Measurements from ENCODE around the gene SCARF2. TPM values are rescaled to one million over a fixed set of nuclear protein-coding genes. Genes with fewer than 3 reads are reported as not detected.

SCARF2 gene
- total RNA-seq, 4 donors from 2014 or later, result 2.8 to 11.3 (median 5.8) TPM

- DNase-seq (ENCODE audit: low spot score in 2 of 2), result peak; percentile 69 to 74
- H3K27ac ChIP-seq, result peak overlapping the region; percentile 50
Observed at GRCh38 chr22:20423008-20423905, 14.4 kb downstream of the SCARF2 start.

DNA sequence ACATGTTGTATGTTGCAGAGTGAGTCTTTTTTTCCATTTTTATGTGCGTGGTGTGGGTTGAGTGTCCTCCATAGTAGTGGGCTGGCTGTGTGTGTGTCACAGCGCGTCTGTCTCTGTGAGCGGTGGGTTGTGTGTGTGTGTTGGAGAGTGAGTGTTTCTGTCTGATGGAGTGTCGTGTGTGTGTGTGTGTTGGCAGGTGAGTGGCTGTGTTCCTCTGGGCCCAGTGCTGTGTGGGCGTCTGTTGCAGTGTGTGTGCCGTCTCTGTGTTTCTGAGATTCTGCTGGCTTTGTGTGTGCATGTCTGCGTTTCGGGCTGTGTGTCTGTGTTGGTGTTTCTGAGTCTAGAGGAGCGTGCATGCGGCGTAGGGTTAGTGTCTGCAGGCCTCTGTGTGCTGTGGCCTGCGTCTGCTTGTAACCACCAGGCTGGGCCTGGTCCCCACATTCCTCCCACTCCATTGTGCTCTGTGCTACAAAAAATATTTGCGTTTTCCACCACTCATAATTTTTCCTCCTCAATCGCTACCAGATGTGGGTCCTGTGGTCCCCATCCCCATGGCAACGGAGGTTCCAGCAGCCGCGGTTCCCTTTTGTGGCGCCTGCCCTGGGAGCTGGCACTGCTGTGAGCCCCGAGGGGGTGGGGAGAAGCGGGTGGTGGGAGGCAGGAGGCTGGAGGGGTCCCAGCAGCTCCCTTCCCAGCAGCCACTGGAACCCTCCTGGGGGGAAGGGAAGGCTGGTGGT, 15.2 kb downstream of the SCARF2 start:
- Histone ChIP-seq H3K27me3 (peaks cover 12% of the 10 kb centered on the region), H3K36me3 (peaks cover 5% of the 10 kb centered on the region), H3K4me1 (peaks cover 47% of the 10 kb centered on the region), H3K9me3 (no peaks in the 10 kb centered on the region), H3K27ac (peak overlapping the region; percentile 50), H3K4me3 (no peak overlapping the region)
- 42% methylated on average over 21 of the region's 21 CpGs for WGBS
- TF ChIP-seq, protein P1, sequence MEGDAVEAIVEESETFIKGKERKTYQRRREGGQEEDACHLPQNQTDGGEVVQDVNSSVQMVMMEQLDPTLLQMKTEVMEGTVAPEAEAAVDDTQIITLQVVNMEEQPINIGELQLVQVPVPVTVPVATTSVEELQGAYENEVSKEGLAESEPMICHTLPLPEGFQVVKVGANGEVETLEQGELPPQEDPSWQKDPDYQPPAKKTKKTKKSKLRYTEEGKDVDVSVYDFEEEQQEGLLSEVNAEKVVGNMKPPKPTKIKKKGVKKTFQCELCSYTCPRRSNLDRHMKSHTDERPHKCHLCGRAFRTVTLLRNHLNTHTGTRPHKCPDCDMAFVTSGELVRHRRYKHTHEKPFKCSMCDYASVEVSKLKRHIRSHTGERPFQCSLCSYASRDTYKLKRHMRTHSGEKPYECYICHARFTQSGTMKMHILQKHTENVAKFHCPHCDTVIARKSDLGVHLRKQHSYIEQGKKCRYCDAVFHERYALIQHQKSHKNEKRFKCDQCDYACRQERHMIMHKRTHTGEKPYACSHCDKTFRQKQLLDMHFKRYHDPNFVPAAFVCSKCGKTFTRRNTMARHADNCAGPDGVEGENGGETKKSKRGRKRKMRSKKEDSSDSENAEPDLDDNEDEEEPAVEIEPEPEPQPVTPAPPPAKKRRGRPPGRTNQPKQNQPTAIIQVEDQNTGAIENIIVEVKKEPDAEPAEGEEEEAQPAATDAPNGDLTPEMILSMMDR (IDR thresholded peaks at IDR 0.05), result no peak
- TF ChIP-seq POLR2A (IDR thresholded peaks at IDR 0.05), result no peak
- peak in 1 of 2 donors; percentile 48 for DNase-seq (ENCODE audit: low spot score in 2 of 2)

More at GRCh38 chr22:20423008-20423905, 14.4 kb downstream of the SCARF2 start:
- no peak for TF ChIP-seq POLR2AphosphoS5 (IDR thresholded peaks at IDR 0.05)
- TF ChIP-seq, protein P1 (IDR thresholded peaks at IDR 0.05), result no peak
- no peak for TF ChIP-seq EP300 (IDR thresholded peaks at IDR 0.05)
- TF ChIP-seq POLR2A (IDR thresholded peaks at IDR 0.05), result no peak
- peaks cover 44% of the 10 kb centered on the region for H3K4me1 ChIP-seq
- H3K36me3 ChIP-seq, result peaks cover 5% of the 10 kb centered on the region
- peaks cover 13% of the 10 kb centered on the region for H3K27me3 ChIP-seq
- no peaks in the 10 kb centered on the region for H3K9me3 ChIP-seq
- WGBS, result 40% methylated on average over 13 of the region's 20 CpGs
- no peak overlapping the region for H3K4me3 ChIP-seq

DNA sequence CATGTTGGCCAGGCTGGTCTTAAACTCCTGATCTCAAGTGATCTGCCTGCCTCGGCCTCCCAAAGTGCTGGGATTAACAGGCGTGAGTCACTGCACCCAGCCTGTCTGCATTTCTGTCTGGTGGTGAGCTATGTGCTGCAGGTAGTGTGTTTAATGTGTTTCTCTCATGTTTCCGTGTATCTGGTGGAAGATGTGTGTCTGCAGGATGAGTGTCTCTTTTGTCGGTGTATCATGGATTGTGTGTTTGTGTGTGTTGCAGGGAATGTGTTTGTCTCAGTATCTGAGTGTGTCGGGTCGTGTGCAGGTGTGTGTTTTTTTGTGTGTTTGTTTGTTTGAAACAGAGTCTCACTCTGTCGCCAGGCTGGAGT, 16.1 kb downstream of the SCARF2 start:
- H3K4me3 ChIP-seq, result no peak overlapping the region
- H3K27ac ChIP-seq, result no peak overlapping the region
- H3K36me3 ChIP-seq, result no peaks in the 10 kb centered on the region
- peaks cover 7% of the 10 kb centered on the region for H3K27me3 ChIP-seq
- peak in 1 of 2 donors; percentile 24 for DNase-seq (ENCODE audit: low spot score in 2 of 2)
- 89% methylated on average over 7 of the region's 7 CpGs for WGBS
- peaks cover 47% of the 10 kb centered on the region for H3K4me1 ChIP-seq
- H3K9me3 ChIP-seq, result no peaks in the 10 kb centered on the region
- TF ChIP-seq POLR2A (IDR thresholded peaks at IDR 0.05), result no peak
- no peak for TF ChIP-seq EP300 (IDR thresholded peaks at IDR 0.05)
- TF ChIP-seq, protein P1 (IDR thresholded peaks at IDR 0.05), result no peak
- no peak for TF ChIP-seq POLR2AphosphoS5 (IDR thresholded peaks at IDR 0.05)

DNA sequence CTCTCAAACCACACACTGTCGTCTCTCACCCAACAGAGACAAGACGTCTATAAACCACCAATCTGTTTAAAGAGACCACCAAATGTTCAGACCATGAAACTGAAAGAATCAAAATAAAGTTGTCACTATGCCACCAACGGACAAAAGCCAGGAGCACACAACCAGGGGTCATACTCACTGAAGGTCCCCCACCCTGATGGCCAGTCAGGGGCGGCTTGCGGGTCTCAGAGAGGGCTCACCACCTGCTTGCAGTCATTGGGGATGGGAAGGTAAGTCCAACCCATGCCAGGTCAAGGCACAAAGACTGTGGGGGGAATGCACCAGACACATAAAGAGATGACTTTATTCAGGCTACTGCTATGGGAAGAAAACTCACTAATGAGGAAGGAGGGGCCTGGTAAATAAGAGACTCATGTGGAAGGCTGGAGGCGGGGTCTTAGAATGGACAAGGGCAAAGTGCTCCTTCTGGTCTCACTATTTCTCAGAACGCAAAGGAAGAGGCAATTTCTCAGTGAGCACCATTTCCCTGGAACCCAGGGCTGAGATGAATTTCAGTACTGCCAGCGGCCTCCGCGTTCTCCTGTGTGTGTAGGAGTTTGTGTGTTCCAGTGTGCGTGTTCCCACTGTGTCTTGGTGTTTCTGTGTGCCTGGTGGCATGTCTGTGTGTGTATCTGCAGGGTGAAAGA, 17.3 kb downstream of the SCARF2 start:
- H3K27me3 ChIP-seq, result peaks cover 2% of the 10 kb centered on the region
- WGBS, result 91% methylated on average over 11 of the region's 11 CpGs
- TF ChIP-seq, protein P1 (IDR thresholded peaks at IDR 0.05), result no peak
- no peak for TF ChIP-seq EP300 (IDR thresholded peaks at IDR 0.05)
- TF ChIP-seq POLR2A (IDR thresholded peaks at IDR 0.05), result no peak
- no peak for TF ChIP-seq POLR2AphosphoS5 (IDR thresholded peaks at IDR 0.05)
- no peak overlapping the region for H3K27ac ChIP-seq
- peak in 1 of 2 donors; percentile 57 for DNase-seq (ENCODE audit: low spot score in 2 of 2)
- no peaks in the 10 kb centered on the region for H3K9me3 ChIP-seq
- H3K4me3 ChIP-seq, result no peak overlapping the region
- H3K4me1 ChIP-seq, result peaks cover 36% of the 10 kb centered on the region
- H3K36me3 ChIP-seq, result no peaks in the 10 kb centered on the region

Measured in suprapubic skin (tissue), 4 donors.